ENCODE results near the gene MED25. TPM values are rescaled to one million over a fixed set of nuclear protein-coding genes. Genes with fewer than 3 reads are reported as not detected.

MED25 gene
- total RNA-seq, 4 donors from 2014 or later = 29.7 to 57.7 (median 41.8) TPM

- TF ChIP-seq CTCF (IDR thresholded peaks at IDR 0.05) = no peak
- TF ChIP-seq POLR2A (IDR thresholded peaks at IDR 0.05) = no peak
- H3K9me3 ChIP-seq = no peaks in the 10 kb centered on the region
- peak overlapping the region in 3 of 4 donors; percentile 75 to 82 (median 76) for H3K27ac ChIP-seq
- peaks cover 0 to 28% (median 7%) of the 10 kb centered on the region in 4 donors for H3K4me1 ChIP-seq
- H3K4me3 ChIP-seq = peak overlapping the region in 3 of 4 donors; percentile 53 to 71 (median 54)
- H3K27me3 ChIP-seq = no peaks in the 10 kb centered on the region
- peaks cover 0 to 26% (median 0%) of the 10 kb centered on the region in 3 donors for H3K36me3 ChIP-seq
- no peak for DNase-seq
These were observed 10.0 kb upstream of the MED25 start for GRCh38 chr19:49807904-49808675.

DNA sequence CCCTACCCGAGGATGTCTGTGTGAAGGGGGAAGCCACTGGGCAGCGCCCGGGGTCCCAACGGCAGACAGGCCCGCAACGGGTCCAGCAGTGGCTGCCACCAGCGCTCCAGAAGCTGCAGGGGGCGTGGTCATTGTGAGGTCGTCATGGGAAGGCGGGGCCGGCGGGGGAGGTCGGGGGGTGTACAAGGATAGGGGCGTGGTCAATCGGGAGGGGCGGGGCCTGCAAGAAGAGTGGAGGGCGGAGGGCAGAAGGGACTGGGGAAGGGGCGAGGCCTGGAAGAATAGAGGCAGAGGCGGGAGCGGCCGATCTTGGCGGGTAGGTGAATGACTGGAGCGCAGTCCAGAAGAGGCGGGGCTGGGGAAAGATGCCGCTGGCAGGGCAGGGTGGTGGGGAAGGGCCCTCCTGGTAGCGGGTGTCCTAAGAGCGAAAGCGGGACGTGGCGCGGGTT is 9.4 kb upstream of the MED25 start:
- Histone ChIP-seq H3K9me3 (no peaks in the 10 kb centered on the region), H3K27ac (peak overlapping the region; percentile 74 to 82 (median 76)), H3K4me3 (peak overlapping the region; percentile 53 to 73 (median 62)), H3K4me1 (peaks cover 0 to 28% (median 7%) of the 10 kb centered on the region in 4 donors), H3K36me3 (peaks cover 0 to 20% (median 0%) of the 10 kb centered on the region in 3 donors), H3K27me3 (no peaks in the 10 kb centered on the region)
- TF ChIP-seq CTCF (IDR thresholded peaks at IDR 0.05) (no peak), POLR2A (IDR thresholded peaks at IDR 0.05) (no peak)
- DNase-seq = peak; percentile 92 to 97 (median 97)

DNA sequence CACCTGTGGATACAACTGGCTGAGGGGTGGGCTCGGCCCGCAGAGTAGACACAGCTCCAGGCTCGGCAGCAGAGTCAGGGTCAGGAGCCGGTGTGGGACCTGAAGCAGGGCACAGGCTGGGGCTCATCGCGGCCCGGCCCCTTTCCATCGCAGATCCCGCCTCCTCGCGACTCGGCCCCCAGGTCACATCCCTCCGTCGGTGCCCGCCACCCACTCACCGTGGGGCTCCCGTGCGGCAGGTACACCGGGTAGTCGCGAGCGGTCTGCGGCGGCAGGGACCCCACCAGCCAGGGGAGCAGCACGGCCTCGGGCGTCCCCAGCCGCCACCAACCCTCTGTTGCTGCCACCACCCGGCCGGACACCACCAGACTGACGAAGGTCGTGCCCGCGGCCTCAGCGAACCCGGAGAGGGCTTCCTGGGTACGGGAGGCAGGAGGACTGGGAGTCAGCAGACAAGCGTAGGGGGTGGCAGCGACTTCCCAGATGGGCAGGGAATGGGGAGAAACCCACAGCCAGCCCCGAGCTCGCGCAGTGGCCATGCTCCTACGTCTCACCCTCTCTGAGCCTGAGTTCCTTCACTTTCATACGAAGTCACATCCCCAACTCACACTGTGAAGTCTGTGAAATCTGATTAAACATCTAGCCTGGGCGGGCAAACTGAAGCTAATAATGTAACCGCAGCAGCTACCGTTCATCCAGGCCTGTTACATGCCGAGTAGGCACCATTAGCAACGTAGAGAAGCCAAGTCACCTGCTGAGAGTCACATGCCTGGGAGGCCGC is 8.7 kb upstream of the MED25 start:
- Histone ChIP-seq H3K4me1 (peaks cover 0 to 28% (median 7%) of the 10 kb centered on the region in 4 donors), H3K4me3 (peak overlapping the region; percentile 53 to 73 (median 62)), H3K27me3 (no peaks in the 10 kb centered on the region), H3K36me3 (peaks cover 0 to 14% (median 0%) of the 10 kb centered on the region in 3 donors), H3K27ac (peak overlapping the region; percentile 74 to 82 (median 76)), H3K9me3 (no peaks in the 10 kb centered on the region)
- peak in 2 of 3 donors; percentile 51 to 82 for DNase-seq
- TF ChIP-seq POLR2A (IDR thresholded peaks at IDR 0.05) (no peak), CTCF (IDR thresholded peaks at IDR 0.05) (peak in 1 of 6 experiments; percentile 10)

GRCh38 chr19:49809941-49810389 is 8.1 kb upstream of the MED25 start:
- H3K27ac ChIP-seq = peak overlapping the region in 3 of 4 donors; percentile 74 to 82 (median 76)
- H3K9me3 ChIP-seq = no peaks in the 10 kb centered on the region
- no peak for DNase-seq
- H3K4me3 ChIP-seq = peak overlapping the region; percentile 53 to 73 (median 62)
- peaks cover 0 to 28% (median 7%) of the 10 kb centered on the region in 4 donors for H3K4me1 ChIP-seq
- H3K36me3 ChIP-seq = peaks cover 0 to 10% (median 0%) of the 10 kb centered on the region in 3 donors
- TF ChIP-seq POLR2A (IDR thresholded peaks at IDR 0.05) = no peak
- no peak for TF ChIP-seq CTCF (IDR thresholded peaks at IDR 0.05)
- no peaks in the 10 kb centered on the region for H3K27me3 ChIP-seq

DNA sequence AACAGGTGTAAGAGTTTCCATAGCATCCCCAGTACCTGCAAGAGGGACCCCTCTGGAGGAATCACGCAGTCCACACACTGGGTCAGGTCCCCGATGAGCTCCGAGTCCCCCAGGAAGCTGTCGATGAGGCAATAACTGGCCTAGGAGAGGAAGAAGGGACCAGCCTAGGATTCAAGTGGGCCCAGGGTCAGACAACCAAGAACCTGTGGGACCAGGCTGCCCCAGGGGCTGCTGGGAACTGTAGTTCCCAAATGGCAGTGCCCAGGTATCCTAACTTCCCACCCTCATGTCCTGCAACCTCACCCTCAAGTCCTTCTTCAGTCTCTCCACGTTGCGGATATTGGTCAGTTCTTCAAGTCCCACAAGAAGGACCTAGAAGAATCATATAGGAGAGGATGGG is 6.8 kb upstream of the MED25 start:
- TF ChIP-seq POLR2A (IDR thresholded peaks at IDR 0.05) = no peak
- no peak for TF ChIP-seq CTCF (IDR thresholded peaks at IDR 0.05)
- H3K4me3 ChIP-seq = no peak overlapping the region
- peaks cover 0 to 28% (median 7%) of the 10 kb centered on the region in 4 donors for H3K4me1 ChIP-seq
- H3K27me3 ChIP-seq = no peaks in the 10 kb centered on the region
- DNase-seq = no peak
- H3K9me3 ChIP-seq = no peaks in the 10 kb centered on the region
- H3K27ac ChIP-seq = no peak overlapping the region
- peaks cover 0 to 10% (median 0%) of the 10 kb centered on the region in 3 donors for H3K36me3 ChIP-seq

Data from Peyer's patch (tissue), 4 donors.